CD4-positive, alpha-beta memory T cell (primary cell): Measurements from ENCODE around the gene TJP1. TPM values are rescaled to one million over a fixed set of nuclear protein-coding genes. Genes with fewer than 3 reads are reported as not detected.
"Not testable (repeated sequence)": the region's sequence is repeated elsewhere in the genome, so short reads cannot be mapped to it uniquely, and the experiment has no call there.

Experiments
- CTCF ChIA-PET: fragments of 350-600 bp; sonication (Branson Sonifier 250); formaldehyde crosslinking; loops from one replicate; lab custom pipeline; 2021; ENCODE audit warnings: inconsistent platforms; ENCODE audit not compliant: partially characterized antibody; lab: Charles Lee
- POLR2A ChIA-PET: fragments of 350-600 bp; sonication (Branson Sonifier 250); formaldehyde crosslinking; loops from one replicate; lab custom pipeline; 2021; ENCODE audit not compliant: partially characterized antibody; lab: Charles Lee
- DNase-seq, 5 donors: peaks; one replicate each; pipeline versions ENCODE4 v3.0.0 to v3.0.0-alpha.2; 2020 to 2022; ENCODE audit warnings: mixed read lengths in 1 of 5
- H3K27ac ChIP-seq: one replicate; pipeline ENCODE4 v1.7.0; 2013; ENCODE audit warnings: low read depth, low read length
- H3K27me3 ChIP-seq: 2 replicates; pipeline ENCODE4 v1.7.0; 2013; ENCODE audit warnings: mild to moderate bottlenecking, low read length, moderate library complexity; ENCODE audit not compliant: insufficient read depth
- H3K36me3 ChIP-seq: 2 replicates; pipeline ENCODE4 v1.7.0; 2013; ENCODE audit warnings: mild to moderate bottlenecking, low read length, moderate library complexity; ENCODE audit not compliant: insufficient read depth
- H3K4me1 ChIP-seq: 2 replicates; pipeline ENCODE4 v1.7.0; 2013; ENCODE audit warnings: mild to moderate bottlenecking, low read length, moderate library complexity; ENCODE audit not compliant: insufficient read depth
- H3K4me3 ChIP-seq, 2 donors: one replicate each; pipeline ENCODE4 v1.7.0; 2013; ENCODE audit warnings: low read length in 2 of 2, mild to moderate bottlenecking in 1 of 2
- H3K9me3 ChIP-seq, 2 donors: one replicate each; pipeline ENCODE4 v1.7.0; 2013; ENCODE audit warnings: low read length in 2 of 2, control low read depth in 1 of 2; ENCODE audit not compliant: control insufficient read depth in 1 of 2
- H3K27ac Mint-ChIP-seq, 7 donors: one replicate each; pipeline ENCODE4 v1.8.0; 2020 to 2021; ENCODE audit warnings: mixed read lengths in 7 of 7, mild to moderate bottlenecking in 6 of 7, inconsistent platforms in 3 of 7, moderate library complexity in 3 of 7
- H3K27me3 Mint-ChIP-seq, 2 donors: one replicate each; pipeline ENCODE4 v1.8.0; 2020 to 2021; ENCODE audit warnings: mixed read lengths in 2 of 2
- H3K36me3 Mint-ChIP-seq, 2 donors: one replicate each; pipeline ENCODE4 v1.8.0; 2020 to 2021; ENCODE audit warnings: mixed read lengths in 2 of 2, inconsistent platforms in 1 of 2, mild to moderate bottlenecking in 1 of 2
- H3K4me1 Mint-ChIP-seq, 4 donors: one replicate each; pipeline ENCODE4 v1.8.0; 2020 to 2021; ENCODE audit warnings: mixed read lengths in 4 of 4, mild to moderate bottlenecking in 1 of 4
- H3K4me3 Mint-ChIP-seq, 8 donors: one replicate each; pipeline ENCODE4 v1.8.0; 2020 to 2021; ENCODE audit warnings: mixed read lengths in 8 of 8, mild to moderate bottlenecking in 7 of 8, moderate library complexity in 6 of 8, inconsistent platforms in 3 of 8
- H3K9me3 Mint-ChIP-seq, 8 donors: one replicate each; pipeline ENCODE4 v1.8.0; 2020 to 2021; ENCODE audit warnings: mixed read lengths in 8 of 8, mild to moderate bottlenecking in 5 of 8, inconsistent platforms in 3 of 8, moderate library complexity in 1 of 8
- intact Hi-C: fragments of 100-400 bp; cut with micrococcal nuclease; formaldehyde crosslinking; loops from one replicate; pipeline ENCODE4 v1.15.1; 2023
- polyA plus RNA-seq, 2 donors: library from polyadenylated mRNA; unstranded; fragments of 300-500 nt; fragmentation: Illumina TruSeq; gene quantifications; one replicate each; pipeline ENCODE4 v1.2.3, GENCODE V29; 2021
- total RNA-seq, 2 experiments: library from RNA; stranded (reverse); gene quantifications; one replicate each; pipeline ENCODE4 v1.2.3, GENCODE V29; 2021

Gene TJP1
- total and polyA plus RNA-seq, 4 experiments from 2014 or later, result not detected

- Mint-ChIP-seq H3K27ac (no peak overlapping the region), H3K27me3 (peaks cover 27 to 33% of the 10 kb centered on the region in 2 donors), H3K36me3 (peaks cover 4 to 6% of the 10 kb centered on the region in 2 donors), H3K4me3 (peak overlapping the region in 7 of 8 donors; percentile 39 to 73 (median 63)), H3K9me3 (peaks cover 0 to 61% (median 42%) of the 10 kb centered on the region in 8 donors), H3K4me1 (peaks cover 10 to 24% (median 19%) of the 10 kb centered on the region in 4 donors)
- CTCF ChIA-PET, result no interaction called here
- Histone ChIP-seq H3K4me3 (no peak overlapping the region), H3K9me3 (no peaks in the 10 kb centered on the region), H3K36me3 (no peaks in the 10 kb centered on the region), H3K27me3 (peaks cover 28% of the 10 kb centered on the region), H3K4me1 (peaks cover 24% of the 10 kb centered on the region), H3K27ac (no peak overlapping the region)
- POLR2A ChIA-PET, result no interaction called here
- intact Hi-C loops, result no loop called here
- no peak for DNase-seq
Observed at GRCh38 chr15:29821416-29822099, 710 bp downstream of the TJP1 start.

GRCh38 chr15:29820394-29821154, 1.7 kb downstream of the TJP1 start:
- H3K36me3 Mint-ChIP-seq, result peaks cover 4 to 6% of the 10 kb centered on the region in 2 donors
- ChIA-PET CTCF (no interaction called here), POLR2A (no interaction called here)
- no peak overlapping the region for H3K4me3 Mint-ChIP-seq
- H3K9me3 Mint-ChIP-seq, result peaks cover 0 to 58% (median 39%) of the 10 kb centered on the region in 8 donors
- intact Hi-C loops, result no loop called here
- H3K27me3 ChIP-seq, result peaks cover 28% of the 10 kb centered on the region
- H3K27ac Mint-ChIP-seq, result no peak overlapping the region
- no peak overlapping the region for H3K4me3 ChIP-seq
- H3K9me3 ChIP-seq, result no peaks in the 10 kb centered on the region
- H3K4me1 Mint-ChIP-seq, result peaks cover 5 to 17% (median 13%) of the 10 kb centered on the region in 4 donors
- H3K4me1 ChIP-seq, result peaks cover 14% of the 10 kb centered on the region
- no peak for DNase-seq
- H3K27me3 Mint-ChIP-seq, result peaks cover 27 to 33% of the 10 kb centered on the region in 2 donors
- H3K36me3 ChIP-seq, result no peaks in the 10 kb centered on the region
- H3K27ac ChIP-seq, result no peak overlapping the region

GRCh38 chr15:29819979-29820378, 2.3 kb downstream of the TJP1 start:
- Mint-ChIP-seq H3K27me3 (peaks cover 27 to 35% of the 10 kb centered on the region in 2 donors), H3K36me3 (peaks cover 2 to 4% of the 10 kb centered on the region in 2 donors)
- CTCF ChIA-PET, result no interaction called here

GRCh38 chr15:29818141-29818540, 4.1 kb downstream of the TJP1 start:
- H3K4me3 ChIP-seq, result no peak overlapping the region
- H3K9me3 Mint-ChIP-seq, result peaks cover 0 to 48% (median 29%) of the 10 kb centered on the region in 8 donors
- peaks cover 26% of the 10 kb centered on the region for H3K27me3 ChIP-seq
- no peak overlapping the region for H3K27ac Mint-ChIP-seq
- H3K4me1 Mint-ChIP-seq, result peaks cover under 1 to 7% (median 3%) of the 10 kb centered on the region in 4 donors
- ChIA-PET POLR2A (no interaction called here), CTCF (no interaction called here)
- H3K27ac ChIP-seq, result no peak overlapping the region
- H3K4me3 Mint-ChIP-seq, result no peak overlapping the region
- intact Hi-C loops, result no loop called here
- H3K9me3 ChIP-seq, result no peaks in the 10 kb centered on the region
- DNase-seq, result no peak
- H3K36me3 Mint-ChIP-seq, result peaks cover 0 to 1% of the 10 kb centered on the region in 2 donors
- H3K4me1 ChIP-seq, result no peaks in the 10 kb centered on the region
- H3K27me3 Mint-ChIP-seq, result peaks cover 33 to 37% of the 10 kb centered on the region in 2 donors
- no peaks in the 10 kb centered on the region for H3K36me3 ChIP-seq

More at GRCh38 chr15:29819979-29820378, 2.3 kb downstream of the TJP1 start:
- intact Hi-C loops, result no loop called here
- Histone ChIP-seq H3K9me3 (no peaks in the 10 kb centered on the region), H3K4me1 (peaks cover 8% of the 10 kb centered on the region), H3K27me3 (peaks cover 28% of the 10 kb centered on the region), H3K4me3 (no peak overlapping the region), H3K27ac (no peak overlapping the region), H3K36me3 (no peaks in the 10 kb centered on the region)
- peaks cover 0 to 55% (median 35%) of the 10 kb centered on the region in 8 donors for H3K9me3 Mint-ChIP-seq
- H3K4me1 Mint-ChIP-seq, result peaks cover 1 to 11% (median 7%) of the 10 kb centered on the region in 4 donors
- no peak for DNase-seq
- no peak overlapping the region for H3K27ac Mint-ChIP-seq
- peak overlapping the region in 1 of 8 donors; percentile 34 for H3K4me3 Mint-ChIP-seq
- POLR2A ChIA-PET, result no interaction called here

- H3K36me3 ChIP-seq, H3K4me3 Mint-ChIP-seq, H3K4me1 ChIP-seq, POLR2A ChIA-PET, H3K4me3 ChIP-seq, H3K27ac ChIP-seq, intact Hi-C loops, H3K27ac Mint-ChIP-seq, H3K9me3 ChIP-seq, H3K4me1 Mint-ChIP-seq, H3K36me3 Mint-ChIP-seq, CTCF ChIA-PET, DNase-seq: not testable (repeated sequence)
- H3K9me3 Mint-ChIP-seq, result peaks cover 0 to 42% (median 22%) of the 10 kb centered on the region in 8 donors
- peaks cover 21% of the 10 kb centered on the region for H3K27me3 ChIP-seq
- H3K27me3 Mint-ChIP-seq, result peaks cover 33% of the 10 kb centered on the region in 2 donors
Observed at GRCh38 chr15:29817455-29817854, 4.8 kb downstream of the TJP1 start.

GRCh38 chr15:29815000-29815710, 7.1 kb downstream of the TJP1 start:
- Histone ChIP-seq H3K36me3 (no peaks in the 10 kb centered on the region), H3K9me3 (no peaks in the 10 kb centered on the region), H3K4me3 (no peak overlapping the region), H3K27me3 (peaks cover 10% of the 10 kb centered on the region), H3K4me1 (no peaks in the 10 kb centered on the region), H3K27ac (no peak overlapping the region)
- DNase-seq, result no peak
- intact Hi-C loops, result no loop called here
- H3K36me3 Mint-ChIP-seq, result no peaks in the 10 kb centered on the region
- no peak overlapping the region for H3K27ac Mint-ChIP-seq
- CTCF ChIA-PET, result no interaction called here
- H3K9me3 Mint-ChIP-seq, result peaks cover 0 to 36% (median 20%) of the 10 kb centered on the region in 8 donors
- no peak overlapping the region for H3K4me3 Mint-ChIP-seq
- H3K27me3 Mint-ChIP-seq, result peaks cover 29 to 39% of the 10 kb centered on the region in 2 donors
- H3K4me1 Mint-ChIP-seq, result no peaks in the 10 kb centered on the region
- POLR2A ChIA-PET, result no interaction called here

- ChIA-PET POLR2A (no interaction called here), CTCF (no interaction called here)
- DNase-seq, result no peak
- H3K4me1 ChIP-seq, result no peaks in the 10 kb centered on the region
- H3K4me3 Mint-ChIP-seq, result no peak overlapping the region
- no peak overlapping the region for H3K27ac Mint-ChIP-seq
- H3K9me3 Mint-ChIP-seq, result peaks cover 0 to 20% (median 12%) of the 10 kb centered on the region in 8 donors
- no peaks in the 10 kb centered on the region for H3K36me3 ChIP-seq
- H3K27me3 Mint-ChIP-seq, result peaks cover 22 to 32% of the 10 kb centered on the region in 2 donors
- H3K9me3 ChIP-seq, result no peaks in the 10 kb centered on the region
- H3K27ac ChIP-seq, result no peak overlapping the region
- H3K4me1 Mint-ChIP-seq, result no peaks in the 10 kb centered on the region
- H3K36me3 Mint-ChIP-seq, result no peaks in the 10 kb centered on the region
- H3K4me3 ChIP-seq, result no peak overlapping the region
- intact Hi-C loops, result no loop called here
- no peaks in the 10 kb centered on the region for H3K27me3 ChIP-seq
Observed at GRCh38 chr15:29813009-29813408, 9.3 kb downstream of the TJP1 start.
